Stimulated activated CD8-positive, alpha-beta memory T cell treated with anti-CD3 and anti-CD28 coated beads, Interleukin-7, amount 100 ng/mL, for 48 hours (primary cell): ENCODE data around the gene P2RY11.

ENCODE experiments used
- DNase-seq, 2 donors: peaks; one replicate each; pipeline ENCODE4 v3.0.0-alpha.2; 2020; ENCODE audit warnings: low read depth in 1 of 2; ENCODE audit errors: extremely low read depth in 1 of 2

P2RY11 gene

GRCh38 chr19:10111405-10111811, at the start of gene P2RY11:
Gene P2RY11 (plus strand): TSS chr19:10111693. CDS start chr19:10111722, 29 bp downstream.
- peak in 1 of 2 donors; percentile 70 for DNase-seq

GRCh38 chr19:10061717-10062310, 49.7 kb upstream of the P2RY11 start:
- no peak for DNase-seq

- DNase-seq: no peak
Measured at GRCh38 chr19:10068205-10068604, 43.3 kb upstream of the P2RY11 start.

- DNase-seq: no peak
Measured at GRCh38 chr19:10069046-10069445, 42.4 kb upstream of the P2RY11 start.

GRCh38 chr19:10070730-10071446, 40.6 kb upstream of the P2RY11 start:
- DNase-seq: no peak

GRCh38 chr19:10074153-10074552, 37.3 kb upstream of the P2RY11 start:
- DNase-seq: peak in 1 of 2 donors; percentile 25

GRCh38 chr19:10076535-10076934, 35.0 kb upstream of the P2RY11 start:
- DNase-seq: no peak

- no peak for DNase-seq
Measured at GRCh38 chr19:10078329-10078728, 33.2 kb upstream of the P2RY11 start.

- DNase-seq: no peak
Measured at GRCh38 chr19:10079031-10079453, 32.5 kb upstream of the P2RY11 start.

GRCh38 chr19:10083911-10084310, 27.6 kb upstream of the P2RY11 start:
- no peak for DNase-seq

GRCh38 chr19:10084803-10085202, 26.7 kb upstream of the P2RY11 start:
- DNase-seq: no peak

GRCh38 chr19:10085641-10086590, 25.6 kb upstream of the P2RY11 start, which contains the start of gene SHFL:
Gene SHFL (plus strand): TSS chr19:10086317. CDS start chr19:10086428, 111 bp downstream.
- DNase-seq: peak; percentile 59 to 65

- DNase-seq: no peak
Measured at GRCh38 chr19:10086591-10087192, 24.8 kb upstream of the P2RY11 start.

GRCh38 chr19:10087296-10088061, 24.0 kb upstream of the P2RY11 start:
- no peak for DNase-seq

- no peak for DNase-seq
Measured at GRCh38 chr19:10088949-10089554, 22.4 kb upstream of the P2RY11 start.

GRCh38 chr19:10089801-10090375, 21.6 kb upstream of the P2RY11 start:
- no peak for DNase-seq

- DNase-seq: no peak
Measured at GRCh38 chr19:10091370-10091687, 20.2 kb upstream of the P2RY11 start.

GRCh38 chr19:10091895-10092641, 19.4 kb upstream of the P2RY11 start:
- no peak for DNase-seq
